HT-29 (cell line): ENCODE measurements around the gene PROC. TPM values are rescaled to one million over a fixed set of nuclear protein-coding genes. Genes with fewer than 3 reads are reported as not detected.
"Not testable (repeated sequence)": the region's sequence is repeated elsewhere in the genome, so short reads cannot be mapped to it uniquely, and the experiment has no call there.

Experiments used
- DNase-seq: peaks from one replicate; pipeline ENCODE4 v3.0.0-alpha.2; 2015; ENCODE audit warnings: low spot score
- total RNA-seq: library from RNA; depleted of rRNA; stranded (reverse); fragments of >200 nt; shearing (Covaris generic); gene quantifications from 2 replicates; pipeline ENCODE4 v1.2.3, GENCODE V29; 2014

The PROC gene
- total RNA-seq, 1 experiment from 2014 or later = 0.74 TPM

DNA sequence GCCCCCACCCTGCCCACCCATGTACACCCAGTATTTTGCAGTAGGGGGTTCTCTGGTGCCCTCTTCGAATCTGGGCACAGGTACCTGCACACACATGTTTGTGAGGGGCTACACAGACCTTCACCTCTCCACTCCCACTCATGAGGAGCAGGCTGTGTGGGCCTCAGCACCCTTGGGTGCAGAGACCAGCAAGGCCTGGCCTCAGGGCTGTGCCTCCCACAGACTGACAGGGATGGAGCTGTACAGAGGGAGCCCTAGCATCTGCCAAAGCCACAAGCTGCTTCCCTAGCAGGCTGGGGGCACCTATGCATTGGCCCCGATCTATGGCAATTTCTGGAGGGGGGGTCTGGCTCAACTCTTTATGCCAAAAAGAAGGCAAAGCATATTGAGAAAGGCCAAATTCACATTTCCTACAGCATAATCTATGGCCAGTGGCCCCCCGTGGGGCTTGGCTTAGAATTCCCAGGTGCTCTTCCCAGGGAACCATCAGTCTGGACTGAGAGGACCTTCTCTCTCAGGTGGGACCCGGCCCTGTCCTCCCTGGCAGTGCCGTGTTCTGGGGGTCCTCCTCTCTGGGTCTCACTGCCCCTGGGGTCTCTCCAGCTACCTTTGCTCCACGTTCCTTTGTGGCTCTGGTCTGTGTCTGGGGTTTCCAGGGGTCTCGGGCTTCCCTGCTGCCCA is 9.3 kb downstream of the PROC start:
- no peak for DNase-seq

DNA sequence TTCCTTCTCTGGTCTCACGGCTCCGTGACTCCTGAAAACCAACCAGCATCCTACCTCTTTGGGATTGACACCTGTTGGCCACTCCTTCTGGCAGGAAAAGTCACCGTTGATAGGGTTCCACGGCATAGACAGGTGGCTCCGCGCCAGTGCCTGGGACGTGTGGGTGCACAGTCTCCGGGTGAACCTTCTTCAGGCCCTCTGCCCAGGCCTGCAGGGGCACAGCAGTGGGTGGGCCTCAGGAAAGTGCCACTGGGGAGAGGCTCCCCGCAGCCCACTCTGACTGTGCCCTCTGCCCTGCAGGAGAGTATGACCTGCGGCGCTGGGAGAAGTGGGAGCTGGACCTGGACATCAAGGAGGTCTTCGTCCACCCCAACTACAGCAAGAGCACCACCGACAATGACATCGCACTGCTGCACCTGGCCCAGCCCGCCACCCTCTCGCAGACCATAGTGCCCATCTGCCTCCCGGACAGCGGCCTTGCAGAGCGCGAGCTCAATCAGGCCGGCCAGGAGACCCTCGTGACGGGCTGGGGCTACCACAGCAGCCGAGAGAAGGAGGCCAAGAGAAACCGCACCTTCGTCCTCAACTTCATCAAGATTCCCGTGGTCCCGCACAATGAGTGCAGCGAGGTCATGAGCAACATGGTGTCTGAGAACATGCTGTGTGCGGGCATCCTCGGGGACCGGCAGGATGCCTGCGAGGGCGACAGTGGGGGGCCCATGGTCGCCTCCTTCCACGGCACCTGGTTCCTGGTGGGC is 10.0 kb downstream of the PROC start:
- no peak for DNase-seq

DNA sequence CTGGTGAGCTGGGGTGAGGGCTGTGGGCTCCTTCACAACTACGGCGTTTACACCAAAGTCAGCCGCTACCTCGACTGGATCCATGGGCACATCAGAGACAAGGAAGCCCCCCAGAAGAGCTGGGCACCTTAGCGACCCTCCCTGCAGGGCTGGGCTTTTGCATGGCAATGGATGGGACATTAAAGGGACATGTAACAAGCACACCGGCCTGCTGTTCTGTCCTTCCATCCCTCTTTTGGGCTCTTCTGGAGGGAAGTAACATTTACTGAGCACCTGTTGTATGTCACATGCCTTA is 10.5 kb downstream of the PROC start:
- no peak for DNase-seq

DNA sequence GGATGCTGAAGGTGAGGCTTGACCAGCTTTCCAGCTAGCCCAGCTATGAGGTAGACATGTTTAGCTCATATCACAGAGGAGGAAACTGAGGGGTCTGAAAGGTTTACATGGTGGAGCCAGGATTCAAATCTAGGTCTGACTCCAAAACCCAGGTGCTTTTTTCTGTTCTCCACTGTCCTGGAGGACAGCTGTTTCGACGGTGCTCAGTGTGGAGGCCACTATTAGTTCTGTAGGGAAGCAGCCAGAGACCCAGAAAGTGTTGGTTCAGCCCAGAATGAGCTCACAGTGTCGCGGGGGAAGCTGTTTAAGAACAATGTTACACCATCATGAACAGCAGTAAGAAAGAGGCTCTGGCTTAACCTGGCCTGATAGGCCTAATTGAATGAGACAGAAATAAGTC is 11.1 kb downstream of the PROC start:
- DNase-seq = no peak

DNA sequence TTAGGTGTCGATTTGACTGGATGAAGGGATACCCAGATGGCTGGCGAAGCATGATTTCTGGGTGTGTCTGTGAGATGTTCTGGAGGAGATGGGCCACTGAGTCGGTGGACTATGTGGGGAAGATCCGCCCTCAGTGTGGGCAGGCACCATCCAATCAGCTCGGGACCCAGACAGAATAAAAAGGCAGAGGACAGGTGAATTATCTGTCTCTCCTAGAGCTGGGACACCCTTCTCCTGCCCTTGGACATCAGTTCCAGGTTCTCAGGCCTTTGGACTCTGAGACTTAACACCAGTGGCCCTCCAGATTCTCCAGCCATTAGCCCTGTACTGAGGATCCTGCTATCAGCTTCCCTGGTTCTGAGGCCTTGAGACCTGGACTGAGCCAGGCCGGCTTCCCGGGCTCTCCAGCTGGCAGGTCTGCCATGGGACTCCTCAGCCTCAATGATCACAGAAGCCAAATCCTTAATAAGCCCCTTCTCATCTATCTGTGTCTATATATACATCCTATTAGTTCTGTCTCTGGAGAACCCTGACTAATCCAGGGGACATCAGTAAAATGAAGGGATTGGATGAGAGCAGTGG is 11.7 kb downstream of the PROC start:
- no peak for DNase-seq

DNA sequence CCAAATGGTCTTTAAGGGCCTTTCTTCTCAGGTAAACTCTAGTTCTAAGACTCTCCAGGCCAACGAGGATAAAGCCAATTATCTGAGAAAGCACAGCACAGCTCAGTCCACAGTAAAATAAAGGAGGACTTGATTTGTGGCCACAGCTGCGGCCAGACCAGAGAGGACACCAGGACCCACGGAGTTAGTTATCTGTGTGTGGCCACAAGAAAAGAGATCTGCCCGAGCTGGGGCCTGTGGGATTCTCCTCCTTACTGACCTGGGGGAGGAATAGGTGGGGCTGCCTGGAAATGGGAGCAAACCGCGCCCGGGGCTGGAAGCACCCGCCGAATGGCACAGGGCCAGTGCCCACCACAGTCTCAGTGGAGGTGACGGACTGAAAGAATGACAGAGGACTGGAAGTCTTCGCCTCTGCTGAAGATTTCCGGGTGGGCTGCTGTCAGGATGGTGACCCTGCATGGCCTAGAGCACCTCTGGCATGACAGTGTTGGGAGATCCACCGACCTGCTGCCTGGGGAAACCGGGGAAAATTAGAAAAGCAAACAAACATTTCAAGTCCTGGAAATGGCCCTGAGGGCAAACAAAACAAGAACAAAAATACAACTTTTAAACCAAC is 13.3 kb downstream of the PROC start:
- no peak for DNase-seq

DNA sequence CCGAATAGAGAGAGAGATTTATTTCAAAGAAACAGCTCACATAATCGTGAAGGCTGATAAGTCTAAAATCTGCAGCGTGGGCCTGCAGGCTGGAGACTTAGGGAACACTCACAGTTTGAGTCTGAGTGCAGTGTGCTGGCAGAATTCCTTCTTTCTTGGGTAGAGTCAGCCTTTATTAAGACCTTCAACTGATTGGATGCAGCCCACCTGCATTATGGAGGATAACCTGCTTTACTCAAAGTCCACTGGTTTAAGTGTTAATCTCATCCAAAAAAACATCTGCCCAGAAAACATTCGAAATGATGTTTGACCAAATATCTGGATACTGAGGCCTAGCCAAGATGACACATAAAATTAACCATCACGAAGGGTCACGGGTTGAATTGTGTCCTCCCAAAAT is 16.3 kb downstream of the PROC start:
- DNase-seq = no peak

DNA sequence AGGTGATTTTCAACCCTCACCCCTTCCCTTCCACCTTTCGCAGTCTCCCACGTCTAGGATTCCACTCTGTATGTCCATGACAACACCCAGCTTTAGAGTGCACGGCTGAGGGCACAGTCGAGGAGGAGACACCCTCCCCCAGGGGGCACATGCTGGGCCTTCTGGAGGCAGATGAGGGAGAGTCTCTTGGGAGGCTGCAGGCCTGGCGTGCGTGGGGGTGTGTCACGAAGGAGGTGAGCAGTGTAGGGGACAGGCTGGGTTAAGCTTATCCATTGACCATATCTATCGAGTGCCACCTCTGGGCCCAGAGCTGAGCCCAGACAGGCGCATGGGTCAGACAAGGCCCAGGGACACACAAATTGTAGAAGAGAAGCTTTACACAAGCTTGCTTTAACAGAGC is 18.8 kb downstream of the PROC start:
- no peak for DNase-seq

DNA sequence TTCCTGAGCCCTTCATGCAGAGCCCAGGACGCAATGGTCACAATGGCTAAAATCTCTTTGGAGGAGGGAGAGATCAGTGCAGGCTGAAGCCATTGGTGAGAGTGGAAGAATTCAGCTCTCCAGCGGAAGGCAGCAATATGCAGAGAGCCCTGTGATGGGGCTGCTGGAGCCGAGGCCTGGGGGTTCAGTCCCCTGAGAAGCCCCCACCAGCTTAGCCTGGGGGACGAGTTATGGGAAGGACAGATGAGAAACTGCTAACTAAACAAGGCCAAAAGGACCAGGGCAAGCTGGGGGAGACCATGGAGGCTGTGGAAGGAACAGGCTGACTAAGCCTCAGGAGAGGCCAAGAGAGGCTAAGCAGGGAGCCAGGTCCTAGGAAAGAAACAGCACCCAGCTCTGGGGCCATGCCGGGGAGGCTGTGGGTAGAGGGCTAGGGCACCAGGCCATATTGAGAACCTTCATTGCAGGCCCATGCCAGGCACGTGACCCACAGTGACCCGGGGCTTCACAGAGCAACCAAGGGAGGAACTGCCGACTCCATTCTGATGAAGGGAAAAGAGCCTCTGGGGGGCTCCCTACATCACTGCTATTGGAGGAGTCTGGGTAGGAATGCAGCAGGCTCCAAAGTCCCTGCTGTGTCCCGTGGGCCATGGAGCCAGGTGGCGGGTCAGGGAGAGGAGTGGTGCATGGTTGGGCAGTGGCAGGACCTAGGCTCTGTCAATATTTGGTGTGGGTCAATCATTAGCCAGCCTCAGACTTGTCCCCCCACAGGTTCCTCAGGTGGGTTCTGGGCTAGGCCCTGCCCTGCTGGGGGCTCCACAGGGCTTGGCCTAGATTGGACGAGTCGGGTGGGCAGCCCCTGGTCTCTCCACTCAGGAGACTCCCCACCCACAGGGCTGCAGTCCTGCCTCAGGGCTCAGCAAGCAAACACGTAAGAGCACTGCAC is 19.8 kb downstream of the PROC start:
- no peak for DNase-seq

DNA sequence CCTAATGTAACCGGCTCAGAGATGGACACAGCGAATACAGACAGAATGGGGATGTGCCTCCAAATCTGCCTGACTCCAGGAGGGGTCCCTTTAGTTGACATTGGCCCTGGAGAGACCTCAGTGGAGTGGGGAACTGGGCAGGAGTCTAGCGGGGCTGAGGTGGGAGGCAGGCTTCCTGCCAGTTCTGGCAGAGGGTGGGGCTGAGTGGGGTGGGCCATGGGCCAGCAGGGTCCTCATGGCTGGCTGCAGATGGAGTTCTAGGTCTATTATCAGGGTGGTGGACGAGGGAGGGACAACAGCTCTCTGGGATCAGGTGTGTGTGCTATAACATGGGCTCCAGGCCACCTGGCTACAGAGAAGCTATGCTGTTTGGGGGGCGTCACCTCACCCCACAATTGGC is 21.1 kb downstream of the PROC start:
- DNase-seq = no peak

DNA sequence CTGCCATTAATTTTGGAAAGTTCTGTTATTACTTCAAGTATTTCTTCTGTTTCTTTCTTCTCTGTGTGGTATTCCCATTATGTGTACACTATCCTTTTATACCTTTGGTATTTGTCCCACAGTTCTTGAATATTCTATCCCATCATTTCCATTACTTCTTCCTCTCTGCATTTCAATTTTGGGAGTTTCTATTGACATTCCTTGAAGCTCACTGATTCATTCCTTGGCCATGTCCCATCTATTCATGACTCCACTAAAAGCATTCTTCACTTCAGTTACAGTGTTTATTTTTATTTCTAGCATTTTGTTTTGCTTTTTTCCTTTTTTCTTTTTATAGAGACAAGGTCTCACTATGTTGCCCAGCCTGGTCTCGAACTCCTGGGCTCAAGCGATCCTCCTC is 30.3 kb downstream of the PROC start:
- no peak for DNase-seq

DNA sequence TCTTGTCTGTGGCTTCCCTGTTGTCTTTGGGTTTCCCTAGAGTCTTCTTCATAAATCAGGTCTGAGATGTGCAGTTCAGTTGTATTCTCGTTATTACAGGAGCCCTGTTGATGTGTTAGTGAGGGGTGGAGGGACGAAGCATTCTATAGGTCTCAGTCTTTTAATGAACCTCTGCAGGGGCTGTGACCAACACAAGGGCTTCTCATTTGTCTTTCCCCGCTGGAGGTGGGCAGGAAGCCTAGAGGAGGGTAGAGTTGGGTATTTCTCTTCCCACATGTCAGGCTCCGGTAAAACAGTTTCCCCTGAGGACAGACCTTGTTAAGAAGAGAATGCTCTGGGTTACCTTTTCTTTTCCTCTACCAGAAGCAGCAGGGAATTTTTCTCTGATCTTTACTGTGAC is 31.2 kb downstream of the PROC start:
- no peak for DNase-seq

DNA sequence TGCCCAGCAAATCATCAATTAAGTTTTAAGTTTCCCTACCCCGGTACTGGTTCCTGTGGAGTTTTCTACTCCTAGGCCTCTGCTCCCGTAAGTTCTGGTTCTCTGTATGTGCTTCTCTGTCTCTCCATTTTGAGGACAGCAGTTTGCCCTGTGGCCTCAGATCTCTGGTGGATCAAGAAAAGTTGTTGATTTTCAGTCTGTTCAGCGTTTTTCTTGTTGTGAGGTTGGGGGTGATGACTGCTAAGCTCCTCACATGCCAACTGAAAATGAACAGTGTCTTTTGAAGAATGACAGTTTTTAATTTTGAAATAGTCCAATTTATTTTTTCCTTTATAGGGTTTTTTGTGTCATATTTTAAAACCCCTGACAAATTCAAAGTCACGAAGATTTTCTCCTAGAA is 31.7 kb downstream of the PROC start:
- DNase-seq = no peak

DNA sequence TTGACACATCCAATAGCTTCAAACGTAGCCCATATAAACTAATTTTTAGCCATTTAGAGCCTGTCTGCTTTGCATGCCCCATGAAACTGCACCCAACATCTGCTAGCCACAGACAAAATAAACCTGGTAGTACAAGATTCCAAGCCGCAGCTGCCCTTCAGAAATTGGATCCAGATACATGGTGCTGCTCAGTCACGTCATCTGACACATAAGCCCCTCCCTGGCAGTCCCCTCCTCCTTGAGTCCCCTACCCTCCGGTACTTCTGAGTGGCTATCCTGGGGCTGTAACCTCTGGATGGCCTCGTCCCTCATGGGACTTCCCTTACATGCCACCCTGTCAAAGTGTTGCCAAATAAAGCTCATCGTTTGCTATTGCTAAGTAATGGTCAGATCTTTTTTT is 33.8 kb downstream of the PROC start:
- DNase-seq = no peak

DNA sequence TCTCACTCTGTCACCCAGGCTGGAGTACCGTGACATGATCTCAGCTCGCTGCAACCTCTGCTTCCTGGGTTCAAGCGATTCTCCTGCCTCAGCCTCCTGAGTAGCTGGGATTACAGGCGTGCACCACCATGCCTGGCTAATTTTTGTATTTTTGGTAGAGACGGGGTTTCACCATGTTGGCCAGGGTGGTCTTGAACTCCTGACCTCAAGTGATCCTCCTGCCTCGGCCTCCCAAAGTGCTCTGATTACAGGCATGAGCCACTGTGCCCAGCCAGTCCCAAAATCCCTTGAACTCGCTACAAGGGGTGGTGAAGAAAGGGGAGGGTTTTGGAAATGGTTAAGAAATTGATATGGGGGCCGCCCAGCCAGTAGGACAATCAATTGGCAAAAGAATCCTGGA is 34.2 kb downstream of the PROC start:
- DNase-seq = not testable (repeated sequence)

DNA sequence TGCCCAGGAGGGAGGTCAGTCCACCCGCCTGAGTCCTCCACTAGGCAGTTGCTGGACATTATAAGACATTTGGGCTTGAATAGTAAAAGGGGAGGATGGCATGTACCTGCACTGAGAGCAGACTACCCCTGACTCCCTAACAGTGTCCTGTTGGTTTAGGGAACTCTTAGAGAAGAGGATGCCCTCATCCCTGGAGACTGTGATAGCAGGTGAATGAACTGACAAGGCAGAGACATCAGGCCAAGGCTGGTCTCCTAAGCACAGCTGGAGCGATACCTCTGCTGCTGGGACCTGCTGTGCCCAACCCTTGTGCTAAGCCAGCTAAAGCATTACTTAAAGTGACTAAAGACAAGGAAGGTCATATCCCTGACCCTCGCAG is 34.8 kb downstream of the PROC start:
- DNase-seq = no peak

DNA sequence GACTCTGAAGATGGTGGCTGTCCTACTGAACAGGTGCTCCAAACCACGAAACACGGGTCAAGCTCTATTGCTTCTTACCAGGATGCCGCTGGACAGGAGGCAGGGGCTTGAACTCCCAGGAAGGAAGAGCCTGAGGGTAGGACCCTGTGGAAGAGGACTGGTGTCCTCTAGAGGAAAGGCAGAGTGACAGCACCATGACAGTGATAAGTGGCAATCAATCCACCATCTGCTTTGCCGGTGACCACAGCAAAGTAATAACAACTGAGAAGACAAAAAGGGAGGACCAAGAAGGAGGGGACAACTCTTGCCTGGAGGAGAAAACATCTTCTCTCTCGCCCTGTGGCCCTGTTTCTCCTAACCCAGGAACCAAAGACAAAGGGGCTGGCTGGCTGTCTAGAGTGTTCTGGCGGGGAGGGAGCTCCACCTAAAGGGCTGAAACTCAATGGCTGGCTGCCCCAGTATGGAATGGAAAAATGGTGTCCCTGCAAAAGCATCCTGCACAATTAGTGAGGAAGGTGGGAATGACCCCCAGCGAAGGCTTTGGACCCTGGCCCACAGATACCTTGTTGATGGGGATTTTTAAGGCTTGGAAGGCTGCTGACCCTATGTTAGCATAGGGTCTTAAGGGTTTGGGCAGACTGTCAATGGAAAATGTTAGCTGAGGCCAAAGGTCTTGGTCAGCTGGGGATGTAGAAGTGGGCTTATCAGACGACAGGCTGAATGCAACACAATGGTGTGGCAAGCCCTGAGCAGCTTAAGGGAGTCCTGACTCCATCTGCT is 35.4 kb downstream of the PROC start:
- peak; percentile 14 for DNase-seq

DNA sequence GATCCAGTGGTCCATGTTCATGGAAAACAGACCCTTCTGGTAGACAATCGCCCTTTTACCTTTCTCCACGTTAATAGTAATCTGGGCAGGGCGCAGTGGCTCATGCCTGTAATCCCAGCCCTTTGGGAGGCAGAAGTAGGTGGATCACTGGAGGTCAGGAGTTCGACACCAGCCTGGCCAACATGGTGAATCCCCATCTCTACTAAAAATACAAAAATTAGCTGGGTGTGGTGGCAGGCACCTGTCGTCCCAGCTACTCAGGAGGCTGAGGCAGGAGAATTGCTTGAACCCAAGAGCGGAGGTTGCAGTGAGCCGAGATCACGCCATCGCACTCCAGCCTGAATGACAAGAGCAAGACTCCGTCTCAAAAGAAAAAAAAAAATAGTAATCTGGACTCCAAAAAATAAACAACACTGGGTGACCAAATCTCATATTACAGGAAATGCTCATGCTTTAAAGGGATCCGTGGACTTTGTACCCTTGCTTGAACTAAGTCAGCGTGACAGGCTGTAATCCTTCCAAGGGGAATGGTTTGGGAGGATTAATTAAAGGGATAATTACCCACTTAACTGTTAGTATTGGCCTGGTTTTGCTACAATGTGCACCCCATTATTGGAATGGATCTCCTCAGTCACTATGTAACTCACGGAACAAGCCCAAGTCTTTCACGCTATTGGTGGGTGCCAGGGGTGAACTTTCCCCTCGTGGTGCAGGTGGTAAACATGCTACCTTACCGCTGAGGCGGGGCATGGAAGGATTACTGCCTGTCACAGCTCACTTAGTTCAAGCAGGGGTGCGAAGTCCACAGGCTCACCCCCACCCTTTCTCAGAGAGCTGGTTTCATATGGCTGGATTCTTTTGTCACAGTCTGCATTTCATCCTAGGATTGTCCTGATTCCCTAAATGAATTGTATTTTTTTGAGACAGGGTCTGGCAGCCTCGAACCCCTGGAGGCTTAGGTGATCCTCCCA is 36.7 kb downstream of the PROC start:
- DNase-seq = peak; percentile 91

DNA sequence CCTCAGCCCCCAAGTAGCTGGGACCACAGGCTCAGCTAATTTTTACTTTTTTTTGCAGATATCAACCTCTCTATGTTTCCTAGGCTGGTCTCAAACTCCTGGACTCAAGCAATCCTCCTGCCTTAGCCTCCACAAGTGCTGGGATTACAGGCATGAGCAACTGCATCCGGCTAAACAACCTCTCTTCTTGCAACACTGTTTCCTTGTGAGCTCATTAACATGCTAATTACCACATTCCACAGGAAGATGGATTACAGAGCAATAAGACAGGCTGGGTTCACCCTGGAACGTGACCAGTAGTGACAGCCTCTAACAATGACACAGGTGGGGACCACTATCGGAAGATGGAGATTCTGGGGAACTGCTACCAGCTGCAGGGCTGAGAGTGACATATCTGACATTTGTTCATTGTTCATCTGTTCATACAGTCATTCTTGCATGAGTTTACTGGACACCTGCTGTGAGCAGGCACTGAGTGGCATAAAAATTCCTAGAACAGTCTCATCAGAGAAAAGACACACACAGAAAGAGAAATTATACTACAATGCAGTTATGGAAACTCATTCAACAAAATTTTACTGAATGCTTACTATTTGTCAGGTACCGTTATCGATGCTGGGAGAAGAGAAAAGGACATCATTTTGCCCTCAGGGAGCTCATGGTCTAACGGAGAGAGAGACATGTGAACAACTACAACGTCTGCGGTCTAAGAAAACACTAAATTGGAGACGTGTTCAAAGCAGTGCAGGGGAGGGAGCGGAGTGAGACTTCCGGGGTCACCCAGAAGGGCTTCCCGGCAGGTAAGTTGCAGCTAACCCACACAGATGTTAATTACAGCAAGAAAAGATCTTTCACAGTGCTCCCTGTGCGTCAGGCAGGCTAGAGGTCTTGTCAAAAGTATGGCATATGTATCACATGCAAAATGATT is 37.6 kb downstream of the PROC start:
- DNase-seq = peak; percentile 32
